Endothelial cell of umbilical vein (primary cell): ENCODE measurements around the gene GPR42.

Source experiments
- EZH2 ChIP-seq: IDR thresholded peaks from 2 replicates; pipeline ENCODE4 v1.6.1; 2012; ENCODE audit warnings: borderline replicate concordance, low read depth, mild to moderate bottlenecking, moderate library complexity, low read length, inconsistent platforms; ENCODE audit not compliant: severe bottlenecking
- FOS ChIP-seq: IDR thresholded peaks from 2 replicates; pipeline ENCODE4 v1.6.1; 2011; ENCODE audit warnings: mild to moderate bottlenecking, low read length, moderate library complexity, borderline replicate concordance; ENCODE audit not compliant: insufficient read depth
- JUN ChIP-seq: IDR thresholded peaks from 2 replicates; pipeline ENCODE4 v1.6.1; 2011; ENCODE audit warnings: borderline replicate concordance, low read depth; ENCODE audit not compliant: insufficient read length, insufficient read depth
- MAX ChIP-seq: IDR thresholded peaks from 2 replicates; pipeline ENCODE4 v1.6.1; 2011; ENCODE audit not compliant: insufficient read depth, insufficient read length
- MYC ChIP-seq: IDR thresholded peaks from one replicate; pipeline ENCODE4 v1.6.1; 2011; ENCODE audit warnings: mild to moderate bottlenecking, low read depth, low read length
- POLR2A ChIP-seq: IDR thresholded peaks from 2 replicates; pipeline ENCODE4 v1.6.1; 2012; ENCODE audit warnings: low read depth, mild to moderate bottlenecking, control low read depth, low read length
- POLR2AphosphoS5 ChIP-seq: IDR thresholded peaks from 2 replicates; pipeline ENCODE4 v1.6.1; 2012; ENCODE audit warnings: low read depth, mild to moderate bottlenecking, control low read depth, low read length, moderate library complexity; ENCODE audit not compliant: insufficient read depth
- TF ChIP-seq, protein P1 (sequence below), 2 donors: IDR thresholded peaks; 1 replicate in 1 of 2; 2 replicates in 1 of 2; pipeline ENCODE4 v1.5.1; 2011; ENCODE audit warnings: low read length in 2 of 2, mild to moderate bottlenecking in 2 of 2, moderate library complexity in 2 of 2, control low read depth in 1 of 2, inconsistent platforms in 1 of 2, low read depth in 1 of 2; ENCODE audit not compliant: insufficient read depth in 1 of 2; ENCODE audit errors: extremely low read depth in 1 of 2

DNA sequence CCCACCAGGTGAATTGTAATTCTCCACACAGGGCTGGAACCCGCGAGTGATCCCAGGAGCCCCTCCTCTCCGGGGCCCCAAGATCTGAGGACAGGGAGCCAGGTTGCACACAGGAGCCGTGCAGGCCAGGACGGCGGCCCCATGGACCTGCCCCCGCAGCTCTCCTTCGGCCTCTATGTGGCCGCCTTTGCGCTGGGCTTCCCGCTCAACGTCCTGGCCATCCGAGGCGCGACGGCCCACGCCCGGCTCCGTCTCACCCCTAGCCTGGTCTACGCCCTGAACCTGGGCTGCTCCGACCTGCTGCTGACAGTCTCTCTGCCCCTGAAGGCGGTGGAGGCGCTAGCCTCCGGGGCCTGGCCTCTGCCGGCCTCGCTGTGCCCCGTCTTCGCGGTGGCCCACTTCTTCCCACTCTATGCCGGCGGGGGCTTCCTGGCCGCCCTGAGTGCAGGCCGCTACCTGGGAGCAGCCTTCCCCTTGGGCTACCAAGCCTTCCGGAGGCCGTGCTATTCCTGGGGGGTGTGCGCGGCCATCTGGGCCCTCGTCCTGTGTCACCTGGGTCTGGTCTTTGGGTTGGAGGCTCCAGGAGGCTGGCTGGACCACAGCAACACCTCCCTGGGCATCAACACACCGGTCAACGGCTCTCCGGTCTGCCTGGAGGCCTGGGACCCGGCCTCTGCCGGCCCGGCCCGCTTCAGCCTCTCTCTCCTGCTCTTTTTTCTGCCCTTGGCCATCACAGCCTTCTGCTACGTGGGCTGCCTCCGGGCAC, 19.3 kb upstream of the GPR42 start:
- TF ChIP-seq, protein P1, sequence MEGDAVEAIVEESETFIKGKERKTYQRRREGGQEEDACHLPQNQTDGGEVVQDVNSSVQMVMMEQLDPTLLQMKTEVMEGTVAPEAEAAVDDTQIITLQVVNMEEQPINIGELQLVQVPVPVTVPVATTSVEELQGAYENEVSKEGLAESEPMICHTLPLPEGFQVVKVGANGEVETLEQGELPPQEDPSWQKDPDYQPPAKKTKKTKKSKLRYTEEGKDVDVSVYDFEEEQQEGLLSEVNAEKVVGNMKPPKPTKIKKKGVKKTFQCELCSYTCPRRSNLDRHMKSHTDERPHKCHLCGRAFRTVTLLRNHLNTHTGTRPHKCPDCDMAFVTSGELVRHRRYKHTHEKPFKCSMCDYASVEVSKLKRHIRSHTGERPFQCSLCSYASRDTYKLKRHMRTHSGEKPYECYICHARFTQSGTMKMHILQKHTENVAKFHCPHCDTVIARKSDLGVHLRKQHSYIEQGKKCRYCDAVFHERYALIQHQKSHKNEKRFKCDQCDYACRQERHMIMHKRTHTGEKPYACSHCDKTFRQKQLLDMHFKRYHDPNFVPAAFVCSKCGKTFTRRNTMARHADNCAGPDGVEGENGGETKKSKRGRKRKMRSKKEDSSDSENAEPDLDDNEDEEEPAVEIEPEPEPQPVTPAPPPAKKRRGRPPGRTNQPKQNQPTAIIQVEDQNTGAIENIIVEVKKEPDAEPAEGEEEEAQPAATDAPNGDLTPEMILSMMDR (IDR thresholded peaks at IDR 0.05; ENCODE audit: extremely low read depth in 1 of 2, insufficient read depth in 1 of 2, low read depth in 1 of 2, low read length in 2 of 2): no peak
- TF ChIP-seq EZH2 (no peak), FOS (no peak), MAX (no peak), POLR2A (no peak), MYC (no peak), JUN (no peak), POLR2AphosphoS5 (no peak)
